ENCODE data around the gene SLC7A6OS. TPM values are rescaled to one million over a fixed set of nuclear protein-coding genes. Genes with fewer than 3 reads are reported as not detected.

SLC7A6OS gene
- total RNA-seq, 1 donor from 2014 or later = 42.0 TPM

DNA sequence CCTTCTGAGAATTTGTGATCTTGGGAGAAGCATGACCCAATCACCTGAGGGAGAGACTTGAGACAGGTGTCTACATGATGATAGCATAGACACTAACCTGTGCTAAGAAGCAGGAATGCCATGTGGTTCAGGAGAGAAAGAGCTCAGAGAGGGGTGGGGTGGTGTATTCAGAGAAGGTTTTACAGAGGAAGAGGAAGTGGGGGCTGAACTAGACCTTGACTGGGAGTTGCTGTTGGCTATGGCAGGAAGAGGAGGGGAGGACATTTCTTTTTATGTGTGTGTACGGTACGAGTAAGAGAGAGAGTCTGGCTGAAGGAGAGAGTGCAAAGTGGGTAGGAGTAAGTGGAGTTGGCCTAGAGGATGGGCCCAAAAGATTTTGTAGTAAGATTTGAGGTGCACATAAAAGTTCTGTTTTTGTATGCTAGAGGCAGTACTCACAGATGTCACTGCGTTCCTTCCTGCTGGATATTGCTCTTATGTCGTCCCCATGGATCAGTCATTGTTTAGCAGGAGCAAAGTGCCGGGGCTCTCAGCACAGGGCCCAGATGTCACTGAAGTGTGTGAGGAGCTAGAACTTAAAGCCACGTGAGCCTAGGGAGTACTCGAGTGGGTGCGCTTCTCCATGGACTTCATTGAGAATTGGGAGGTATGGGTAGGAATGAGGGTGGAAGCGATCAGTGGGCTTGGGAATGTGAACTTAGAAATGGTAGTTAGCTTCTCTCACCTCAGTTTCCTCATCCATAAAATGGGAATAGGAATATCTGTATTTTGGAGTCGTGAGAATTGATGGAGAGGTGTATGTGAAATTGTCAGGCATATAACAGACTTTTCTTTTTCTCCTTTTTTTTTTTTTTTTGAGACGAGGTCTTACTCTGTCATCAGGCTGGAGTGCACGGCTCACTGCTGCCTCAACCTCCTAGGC, 24.3 kb downstream of the SLC7A6OS start:
- POLR2A ChIA-PET = interaction anchor here (0.6 to 4.7 kb wide), 10 partner anchors 10 to 1376 kb away, joined by 3 to 61 read pairs (median 5); partner anchors contain the start of genes DDX28, DUS2, PRMT7 and SLC7A6
- H3K9me3 Mint-ChIP-seq = no peaks in the 10 kb centered on the region
- peaks cover 95% of the 10 kb centered on the region for H3K4me1 Mint-ChIP-seq
- H3K4me3 Mint-ChIP-seq = peak overlapping the region; percentile 66
- TF ChIP-seq, protein P1, sequence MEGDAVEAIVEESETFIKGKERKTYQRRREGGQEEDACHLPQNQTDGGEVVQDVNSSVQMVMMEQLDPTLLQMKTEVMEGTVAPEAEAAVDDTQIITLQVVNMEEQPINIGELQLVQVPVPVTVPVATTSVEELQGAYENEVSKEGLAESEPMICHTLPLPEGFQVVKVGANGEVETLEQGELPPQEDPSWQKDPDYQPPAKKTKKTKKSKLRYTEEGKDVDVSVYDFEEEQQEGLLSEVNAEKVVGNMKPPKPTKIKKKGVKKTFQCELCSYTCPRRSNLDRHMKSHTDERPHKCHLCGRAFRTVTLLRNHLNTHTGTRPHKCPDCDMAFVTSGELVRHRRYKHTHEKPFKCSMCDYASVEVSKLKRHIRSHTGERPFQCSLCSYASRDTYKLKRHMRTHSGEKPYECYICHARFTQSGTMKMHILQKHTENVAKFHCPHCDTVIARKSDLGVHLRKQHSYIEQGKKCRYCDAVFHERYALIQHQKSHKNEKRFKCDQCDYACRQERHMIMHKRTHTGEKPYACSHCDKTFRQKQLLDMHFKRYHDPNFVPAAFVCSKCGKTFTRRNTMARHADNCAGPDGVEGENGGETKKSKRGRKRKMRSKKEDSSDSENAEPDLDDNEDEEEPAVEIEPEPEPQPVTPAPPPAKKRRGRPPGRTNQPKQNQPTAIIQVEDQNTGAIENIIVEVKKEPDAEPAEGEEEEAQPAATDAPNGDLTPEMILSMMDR (IDR thresholded peaks at IDR 0.05) = no peak
- peaks cover 50% of the 10 kb centered on the region for H3K36me3 Mint-ChIP-seq (ENCODE audit: low read depth)
- CTCF ChIA-PET = interaction anchor here (1.0 to 11.0 kb wide), 4 partner anchors 14 to 42 kb away, joined by 3 to 166 read pairs (median 8); partner anchors contain the start of genes PRMT7, SLC7A6 and SLC7A6OS
- DNase-seq (no peak), ATAC-seq (ENCODE audit: low read depth) (peak; percentile 12)
- H3K27ac Mint-ChIP-seq = peak overlapping the region; percentile 86
- H3K27me3 Mint-ChIP-seq = no peaks in the 10 kb centered on the region
- intact Hi-C loops (cut with micrococcal nuclease) = loop anchor here (5.0 kb wide), 1 partner anchor 901 kb away; the partner anchor contains the start of gene SNTB2

DNA sequence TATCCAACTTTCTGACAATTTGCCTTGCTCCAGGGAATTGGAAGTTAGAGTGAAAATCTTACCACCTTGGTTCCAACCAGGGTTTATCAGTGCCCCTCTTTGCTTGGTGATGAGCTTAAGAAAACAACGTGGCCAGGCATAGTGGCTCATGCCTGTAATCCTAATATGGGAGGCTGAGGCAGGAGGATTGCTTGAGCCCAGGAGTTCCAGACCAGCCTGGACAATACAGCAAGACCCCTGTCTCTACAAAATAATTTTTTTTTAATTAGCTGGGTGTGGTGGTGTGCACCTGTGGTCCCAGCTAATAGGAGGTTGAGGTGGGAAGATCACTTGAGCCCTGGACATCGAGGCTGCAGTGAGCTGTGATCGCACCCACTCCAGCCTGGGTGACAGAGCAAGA, 25.1 kb downstream of the SLC7A6OS start:
- H3K36me3 Mint-ChIP-seq (ENCODE audit: low read depth) = peaks cover 48% of the 10 kb centered on the region
- ATAC-seq (ENCODE audit: low read depth) = no peak

GRCh38 chr16:68284847-68285246, 25.9 kb downstream of the SLC7A6OS start:
- ATAC-seq (ENCODE audit: low read depth) (peak; percentile 50), DNase-seq (peak; percentile 42)
- Mint-ChIP-seq H3K4me3 (peak overlapping the region; percentile 76), H3K4me1 (peaks cover 92% of the 10 kb centered on the region), H3K27me3 (no peaks in the 10 kb centered on the region), H3K36me3 (ENCODE audit: low read depth) (peaks cover 48% of the 10 kb centered on the region), H3K27ac (peak overlapping the region; percentile 86), H3K9me3 (no peaks in the 10 kb centered on the region)
- CTCF ChIA-PET = interaction anchor here (1.0 to 11.0 kb wide), 4 partner anchors 11 to 44 kb away, joined by 3 to 166 read pairs (median 10); partner anchors contain the start of gene SLC7A6
- intact Hi-C loops (cut with micrococcal nuclease) = loop anchor here (1.0 to 5.0 kb wide), 3 partner anchors 10 to 902 kb away; partner anchors contain the start of genes SLC7A6OS and SNTB2
- POLR2A ChIA-PET = interaction anchor here (0.6 to 4.7 kb wide), 11 partner anchors 9 to 456 kb away, joined by 3 to 61 read pairs (median 7); partner anchors contain the start of genes DDX28, DUS2, PLA2G15 and PRMT7
- TF ChIP-seq, protein P1 (IDR thresholded peaks at IDR 0.05) = no peak

More for the DNA sequence above, 25.1 kb downstream of the SLC7A6OS start:
- peak overlapping the region; percentile 86 for H3K27ac Mint-ChIP-seq
- peaks cover 94% of the 10 kb centered on the region for H3K4me1 Mint-ChIP-seq
- TF ChIP-seq, protein P1 (IDR thresholded peaks at IDR 0.05) = no peak
- no peaks in the 10 kb centered on the region for H3K9me3 Mint-ChIP-seq
- intact Hi-C loops (cut with micrococcal nuclease) = loop anchor here (1.0 to 5.0 kb wide), 3 partner anchors 10 to 902 kb away; partner anchors contain the start of genes SLC7A6OS and SNTB2
- DNase-seq = no peak
- CTCF ChIA-PET = interaction anchor here (1.0 to 11.0 kb wide), 4 partner anchors 14 to 43 kb away, joined by 3 to 166 read pairs (median 8); partner anchors contain the start of genes PRMT7, SLC7A6 and SLC7A6OS
- no peak overlapping the region for H3K4me3 Mint-ChIP-seq
- POLR2A ChIA-PET = interaction anchor here (0.7 to 4.7 kb wide), 10 partner anchors 9 to 1375 kb away, joined by 3 to 61 read pairs (median 6); partner anchors contain the start of genes DDX28, DUS2, PRMT7 and SLC7A6
- H3K27me3 Mint-ChIP-seq = no peaks in the 10 kb centered on the region

DNA sequence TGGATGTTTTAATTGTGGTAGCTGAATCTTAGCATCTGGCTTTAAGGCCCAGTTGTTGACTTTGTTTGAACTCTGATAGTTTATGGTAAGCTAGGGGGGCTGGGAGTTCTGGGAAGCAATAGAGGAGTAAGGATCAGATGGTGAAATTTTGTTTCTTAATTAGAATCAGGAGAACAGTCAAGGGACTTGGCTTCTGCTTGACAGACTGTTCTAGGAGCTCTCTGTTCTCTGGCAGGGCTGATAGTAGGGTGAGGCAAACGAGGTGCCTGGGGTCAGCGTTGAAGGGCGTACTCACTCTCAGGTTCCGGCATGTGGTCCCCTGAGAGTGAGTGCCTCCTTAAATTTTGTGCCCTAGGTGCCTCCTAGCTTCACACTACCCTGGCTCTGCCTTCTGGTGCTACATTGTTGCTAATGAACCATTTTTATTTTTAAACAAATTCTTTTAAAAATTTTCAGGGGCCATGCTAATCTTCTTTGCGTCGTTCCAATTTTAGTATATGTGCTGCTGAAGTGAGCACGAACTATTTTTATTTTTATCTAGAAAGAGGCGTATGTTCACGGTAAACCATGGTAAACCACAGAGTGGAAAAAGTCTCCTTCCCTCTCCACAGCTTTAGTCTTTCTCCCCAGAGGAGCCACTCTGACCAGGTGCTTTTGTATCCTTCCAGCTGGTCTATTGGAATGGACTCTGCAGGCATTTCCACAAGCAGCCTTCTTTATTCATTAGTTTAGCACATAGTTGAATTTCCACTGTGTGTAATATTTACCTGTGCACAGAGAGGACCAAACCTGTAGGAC, 26.7 kb downstream of the SLC7A6OS start:
- peaks cover 46% of the 10 kb centered on the region for H3K36me3 Mint-ChIP-seq (ENCODE audit: low read depth)
- intact Hi-C loops (cut with micrococcal nuclease) = no loop called here
- DNase-seq = no peak
- peaks cover 84% of the 10 kb centered on the region for H3K4me1 Mint-ChIP-seq
- peak overlapping the region; percentile 76 for H3K4me3 Mint-ChIP-seq
- ChIA-PET POLR2A (interaction anchor here (0.6 to 4.7 kb wide), 11 partner anchors 9 to 457 kb away, joined by 3 to 61 read pairs (median 4); partner anchors contain the start of genes PLA2G15, PRMT7, SLC7A6 and SLC7A6OS), CTCF (interaction anchor here (1.0 to 11.0 kb wide), 6 partner anchors 9 to 45 kb away, joined by 3 to 166 read pairs (median 6); partner anchors contain the start of gene SLC7A6)
- H3K9me3 Mint-ChIP-seq = no peaks in the 10 kb centered on the region
- TF ChIP-seq, protein P1 (IDR thresholded peaks at IDR 0.05) = no peak
- peak overlapping the region; percentile 86 for H3K27ac Mint-ChIP-seq
- peak; percentile 20 for ATAC-seq (ENCODE audit: low read depth)
- H3K27me3 Mint-ChIP-seq = no peaks in the 10 kb centered on the region
